ENCODE results near the gene DSCAML1.

The DSCAML1 gene

GRCh38 chr11:117752071-117752470 is 44.9 kb downstream of the DSCAML1 start:
- DNase-seq: no peak

- no peak for DNase-seq
Observed at GRCh38 chr11:117750916-117751662, 45.9 kb downstream of the DSCAML1 start.

GRCh38 chr11:117750357-117750756 is 46.7 kb downstream of the DSCAML1 start:
- no peak for DNase-seq

- DNase-seq: no peak
Observed at GRCh38 chr11:117749541-117749910, 47.5 kb downstream of the DSCAML1 start.

GRCh38 chr11:117748771-117749540 is 48.1 kb downstream of the DSCAML1 start:
- no peak for DNase-seq

- DNase-seq: no peak
Observed at GRCh38 chr11:117747892-117748291, 49.1 kb downstream of the DSCAML1 start.

GRCh38 chr11:117745346-117745745 is 51.7 kb downstream of the DSCAML1 start:
- DNase-seq: no peak

- DNase-seq: no peak
Observed at GRCh38 chr11:117744471-117745150, 52.4 kb downstream of the DSCAML1 start.

- DNase-seq: no peak
Observed at GRCh38 chr11:117743121-117743815, 53.7 kb downstream of the DSCAML1 start.

GRCh38 chr11:117738246-117738957 is 58.6 kb downstream of the DSCAML1 start:
- DNase-seq: no peak

- no peak for DNase-seq
Observed at GRCh38 chr11:117735350-117735977, 61.6 kb downstream of the DSCAML1 start.

- DNase-seq: no peak
Observed at GRCh38 chr11:117734601-117735024, 62.4 kb downstream of the DSCAML1 start.

GRCh38 chr11:117733316-117733715 is 63.7 kb downstream of the DSCAML1 start:
- DNase-seq: no peak

- no peak for DNase-seq
Observed at GRCh38 chr11:117731722-117732290, 65.2 kb downstream of the DSCAML1 start.

GRCh38 chr11:117730208-117730800 is 66.7 kb downstream of the DSCAML1 start:
- DNase-seq: no peak

- DNase-seq: no peak
Observed at GRCh38 chr11:117725048-117725734, 71.8 kb downstream of the DSCAML1 start.

- DNase-seq: no peak
Observed at GRCh38 chr11:117724621-117725020, 72.4 kb downstream of the DSCAML1 start.

- no peak for DNase-seq
Observed at GRCh38 chr11:117724104-117724503, 72.9 kb downstream of the DSCAML1 start.

- DNase-seq: no peak
Observed at GRCh38 chr11:117723277-117724024, 73.6 kb downstream of the DSCAML1 start.

GRCh38 chr11:117722082-117722481 is 74.9 kb downstream of the DSCAML1 start:
- DNase-seq: no peak
